Activated CD4-positive, alpha-beta T cell treated with anti-CD3 and anti-CD28 coated beads, Interleukin-2, amount 50 U/mL, for 1 hour (primary cell): ENCODE results near the gene ABI1.

ENCODE experiments used
- DNase-seq: peaks from one replicate; pipeline ENCODE4 v3.0.0-alpha.2; 2020

ABI1 gene

GRCh38 chr10:26854524-26854923, 6.2 kb downstream of the ABI1 start:
- DNase-seq, result no peak

GRCh38 chr10:26844396-26844975, 16.3 kb downstream of the ABI1 start:
- no peak for DNase-seq

GRCh38 chr10:26843736-26844135, 17.0 kb downstream of the ABI1 start:
- DNase-seq, result no peak

GRCh38 chr10:26841733-26842317, 18.9 kb downstream of the ABI1 start:
- DNase-seq, result no peak

GRCh38 chr10:26840938-26841732, 19.6 kb downstream of the ABI1 start:
- DNase-seq, result no peak

GRCh38 chr10:26839966-26840627, 20.7 kb downstream of the ABI1 start:
- DNase-seq, result no peak

- DNase-seq, result no peak
Observed at GRCh38 chr10:26837139-26837538, 23.6 kb downstream of the ABI1 start.

- no peak for DNase-seq
Observed at GRCh38 chr10:26835025-26835424, 25.7 kb downstream of the ABI1 start.

- no peak for DNase-seq
Observed at GRCh38 chr10:26832960-26833359, 27.8 kb downstream of the ABI1 start.

GRCh38 chr10:26831936-26832335, 28.8 kb downstream of the ABI1 start:
- DNase-seq, result no peak

GRCh38 chr10:26829810-26830515, 30.8 kb downstream of the ABI1 start:
- DNase-seq, result no peak

GRCh38 chr10:26824015-26824690, 36.6 kb downstream of the ABI1 start:
- DNase-seq, result no peak

GRCh38 chr10:26821699-26822570, 38.8 kb downstream of the ABI1 start:
- no peak for DNase-seq

- no peak for DNase-seq
Observed at GRCh38 chr10:26815500-26815899, 45.3 kb downstream of the ABI1 start.

GRCh38 chr10:26810435-26811026, 50.2 kb downstream of the ABI1 start:
- DNase-seq, result no peak

- no peak for DNase-seq
Observed at GRCh38 chr10:26809973-26810372, 50.8 kb downstream of the ABI1 start.

- DNase-seq, result no peak
Observed at GRCh38 chr10:26807532-26807931, 53.2 kb downstream of the ABI1 start.

GRCh38 chr10:26806557-26806956, 54.2 kb downstream of the ABI1 start:
- no peak for DNase-seq

GRCh38 chr10:26805567-26806245, 55.1 kb downstream of the ABI1 start:
- no peak for DNase-seq
